ENCODE results near the gene ARHGAP27. TPM values are rescaled to one million over a fixed set of nuclear protein-coding genes. Genes with fewer than 3 reads are reported as not detected.

ARHGAP27 gene
- total RNA-seq, 1 donor from 2014 or later, result 1.4 TPM

GRCh38 chr17:45405250-45406086 is 27.2 kb downstream of the ARHGAP27 start:
- no peaks in the 10 kb centered on the region for H3K36me3 Mint-ChIP-seq (ENCODE audit: low read depth)
- TF ChIP-seq CTCF (conservative IDR thresholded peaks at IDR 0.05), result no peak
- no peaks in the 10 kb centered on the region for H3K9me3 Mint-ChIP-seq
- peak; percentile 42 for DNase-seq (ENCODE audit: low read depth, low spot score)
- peaks cover 13% of the 10 kb centered on the region for H3K4me1 Mint-ChIP-seq
- H3K4me3 Mint-ChIP-seq, result no peak overlapping the region
- peaks cover 4% of the 10 kb centered on the region for H3K27me3 Mint-ChIP-seq (ENCODE audit: low read depth)
- no peak overlapping the region for H3K27ac Mint-ChIP-seq (ENCODE audit: unreplicated experiment)

- Mint-ChIP-seq H3K27me3 (ENCODE audit: low read depth) (peaks cover 4% of the 10 kb centered on the region), H3K4me1 (peaks cover 10% of the 10 kb centered on the region), H3K27ac (ENCODE audit: unreplicated experiment) (no peak overlapping the region), H3K9me3 (no peaks in the 10 kb centered on the region), H3K36me3 (ENCODE audit: low read depth) (no peaks in the 10 kb centered on the region), H3K4me3 (no peak overlapping the region)
- DNase-seq (ENCODE audit: low read depth, low spot score), result no peak
- no peak for TF ChIP-seq CTCF (conservative IDR thresholded peaks at IDR 0.05)
Observed at GRCh38 chr17:45404870-45405249, 27.8 kb downstream of the ARHGAP27 start.

- H3K4me1 Mint-ChIP-seq, result peaks cover 7% of the 10 kb centered on the region
- H3K9me3 Mint-ChIP-seq, result no peaks in the 10 kb centered on the region
- peaks cover 4% of the 10 kb centered on the region for H3K27me3 Mint-ChIP-seq (ENCODE audit: low read depth)
- H3K4me3 Mint-ChIP-seq, result no peak overlapping the region
- H3K36me3 Mint-ChIP-seq (ENCODE audit: low read depth), result no peaks in the 10 kb centered on the region
- no peak for TF ChIP-seq CTCF (conservative IDR thresholded peaks at IDR 0.05)
- no peak for DNase-seq (ENCODE audit: low read depth, low spot score)
- H3K27ac Mint-ChIP-seq (ENCODE audit: unreplicated experiment), result no peak overlapping the region
Observed at GRCh38 chr17:45403906-45404490, 28.7 kb downstream of the ARHGAP27 start.

- H3K9me3 Mint-ChIP-seq, result no peaks in the 10 kb centered on the region
- H3K27ac Mint-ChIP-seq (ENCODE audit: unreplicated experiment), result no peak overlapping the region
- H3K4me1 Mint-ChIP-seq, result peaks cover 6% of the 10 kb centered on the region
- H3K36me3 Mint-ChIP-seq (ENCODE audit: low read depth), result no peaks in the 10 kb centered on the region
- TF ChIP-seq CTCF (conservative IDR thresholded peaks at IDR 0.05), result no peak
- no peak overlapping the region for H3K4me3 Mint-ChIP-seq
- DNase-seq (ENCODE audit: low read depth, low spot score), result no peak
- H3K27me3 Mint-ChIP-seq (ENCODE audit: low read depth), result peaks cover 4% of the 10 kb centered on the region
Observed at GRCh38 chr17:45402916-45403315, 29.8 kb downstream of the ARHGAP27 start.

- no peaks in the 10 kb centered on the region for H3K27me3 Mint-ChIP-seq (ENCODE audit: low read depth)
- no peak overlapping the region for H3K27ac Mint-ChIP-seq (ENCODE audit: unreplicated experiment)
- H3K36me3 Mint-ChIP-seq (ENCODE audit: low read depth), result no peaks in the 10 kb centered on the region
- no peak for DNase-seq (ENCODE audit: low read depth, low spot score)
- no peaks in the 10 kb centered on the region for H3K9me3 Mint-ChIP-seq
- TF ChIP-seq CTCF (conservative IDR thresholded peaks at IDR 0.05), result no peak
- peaks cover 10% of the 10 kb centered on the region for H3K4me1 Mint-ChIP-seq
- no peak overlapping the region for H3K4me3 Mint-ChIP-seq
Observed at GRCh38 chr17:45398800-45399199, 33.9 kb downstream of the ARHGAP27 start.

All from neural crest cell (in vitro differentiated cells).